H1 (cell line): ENCODE data around the gene CAMK2A. TPM values are rescaled to one million over a fixed set of nuclear protein-coding genes. Genes with fewer than 3 reads are reported as not detected.

Source experiments
- CTCF ChIA-PET: fragments of 300-600 bp; sonication (Branson Sonifier 250); formaldehyde crosslinking; loops from one replicate; lab custom pipeline; 2021; ENCODE audit not compliant: partially characterized antibody; lab: Charles Lee
- POLR2A ChIA-PET: fragments of 300-600 bp; sonication (Branson Sonifier 250); formaldehyde crosslinking; loops from one replicate; lab custom pipeline; 2021; ENCODE audit warnings: inconsistent platforms; ENCODE audit not compliant: partially characterized antibody; lab: Charles Lee
- DNase-seq, 2 experiments: peaks; one replicate each; pipeline versions ENCODE4 v3.0.0 to v3.0.0-alpha.2; 2010 to 2022; ENCODE audit warnings: low spot score in 2 of 2, low read depth in 1 of 2, mixed read lengths in 1 of 2
- FAIRE-seq: peaks from 2 replicates; lab custom pipeline; 2011; peaks lifted over from hg19 to GRCh38; lab: Jason Lieb, UNC
- H2AFZ ChIP-seq: 2 replicates; pipeline ENCODE4 v1.8.1; 2012; ENCODE audit warnings: low read length, inconsistent platforms
- H2AK5ac ChIP-seq: 2 replicates; pipeline ENCODE4 v1.6.1; 2013; ENCODE audit warnings: low read depth, low read length
- H2BK120ac ChIP-seq: replicated peaks from 2 replicates; pipeline ENCODE3; 2013; ENCODE audit warnings: low read depth, low read length, inconsistent platforms
- H2BK12ac ChIP-seq: 2 replicates; pipeline ENCODE4 v1.6.1; 2013; ENCODE audit warnings: low read depth, low read length
- H2BK15ac ChIP-seq: 2 replicates; pipeline ENCODE4 v1.6.1; 2013; ENCODE audit warnings: low read length
- H2BK20ac ChIP-seq: 2 replicates; pipeline ENCODE4 v1.6.1; 2013; ENCODE audit warnings: low read length
- H2BK5ac ChIP-seq: 2 replicates; pipeline ENCODE4 v1.6.1; 2013; ENCODE audit warnings: low read depth, low read length
- H3K14ac ChIP-seq: 2 replicates; pipeline ENCODE4 v1.6.1; 2013; ENCODE audit warnings: inconsistent platforms; ENCODE audit not compliant: insufficient read length
- H3K18ac ChIP-seq: 2 replicates; pipeline ENCODE4 v1.6.1; 2013; ENCODE audit warnings: low read length; ENCODE audit errors: extremely low read depth
- H3K23ac ChIP-seq: 2 replicates; pipeline ENCODE4 v1.6.1; 2013; ENCODE audit warnings: inconsistent platforms; ENCODE audit not compliant: insufficient read length
- H3K23me2 ChIP-seq: 2 replicates; pipeline ENCODE4 v1.6.1; 2013; ENCODE audit warnings: low read depth, low read length
- H3K27ac ChIP-seq: 2 replicates; pipeline ENCODE4 v1.6.1; 2011; ENCODE audit warnings: low read depth, low read length, inconsistent platforms
- H3K27me3 ChIP-seq, 4 experiments: replicated peaks in 1 of 4; 1 replicate in 1 of 4; 2 replicates in 3 of 4; pipeline versions ENCODE4 v1.6.1 to v1.8.1; 2011 to 2013; ENCODE audit warnings: low read length in 3 of 4, mild to moderate bottlenecking in 3 of 4, inconsistent platforms in 2 of 4, mixed read lengths in 2 of 4, moderate library complexity in 1 of 4; ENCODE audit not compliant: control insufficient read depth in 3 of 4, insufficient read depth in 3 of 4; ENCODE audit errors: extremely low read depth in 1 of 4
- H3K36me3 ChIP-seq, 4 experiments: 2 replicates each; pipeline versions ENCODE4 v1.6.1 to v1.8.1; 2011 to 2013; ENCODE audit warnings: mild to moderate bottlenecking in 4 of 4, low read length in 3 of 4, moderate library complexity in 2 of 4, control low read depth in 1 of 4, inconsistent platforms in 1 of 4; ENCODE audit not compliant: insufficient read depth in 4 of 4, control insufficient read depth in 2 of 4
- H3K4ac ChIP-seq: replicated peaks from 2 replicates; pipeline ENCODE3; 2013; ENCODE audit warnings: low read length, low read depth, mixed read lengths, inconsistent platforms; ENCODE audit not compliant: insufficient read length
- H3K4me1 ChIP-seq, 4 experiments: replicated peaks in 1 of 4; 1 replicate in 1 of 4; 2 replicates in 3 of 4; pipeline versions ENCODE4 v1.6.1 to v1.8.1; 2011 to 2013; ENCODE audit warnings: low read length in 3 of 4, inconsistent platforms in 2 of 4, mixed read lengths in 1 of 4; ENCODE audit not compliant: insufficient read depth in 4 of 4, control insufficient read depth in 3 of 4
- H3K4me2 ChIP-seq, 2 experiments: 2 replicates each; pipeline versions ENCODE4 v1.6.1 to v1.8.1; 2011 to 2013; ENCODE audit warnings: low read depth in 2 of 2, low read length in 2 of 2, control low read depth in 1 of 2, inconsistent platforms in 1 of 2, mild to moderate bottlenecking in 1 of 2; ENCODE audit not compliant: insufficient read depth in 1 of 2
- H3K4me3 ChIP-seq, 4 experiments: fragments of 200-600, 300-600 bp in 1 of 4; sonication (generic), shearing (Covaris generic), sonication (Bioruptor Twin) in 1 of 4; 2 replicates each; pipeline versions ENCODE4 v1.5.1 to v1.8.1; 2011 to 2016; ENCODE audit warnings: low read length in 4 of 4, low read depth in 3 of 4, control low read depth in 2 of 4, inconsistent platforms in 2 of 4, mild to moderate bottlenecking in 2 of 4, mixed read lengths in 1 of 4, moderate library complexity in 1 of 4; ENCODE audit not compliant: insufficient read depth in 2 of 4; ENCODE audit errors: extremely low read depth in 1 of 4
- H3K56ac ChIP-seq: replicated peaks from 2 replicates; pipeline ENCODE3; 2013; ENCODE audit warnings: low read depth, mild to moderate bottlenecking, mixed read lengths, low read length, inconsistent platforms; ENCODE audit not compliant: insufficient read length
- H3K79me1 ChIP-seq: 2 replicates; pipeline ENCODE4 v1.6.1; 2013; ENCODE audit warnings: low read depth, low read length, control low read depth
- H3K79me2 ChIP-seq, 2 experiments: 2 replicates each; pipeline versions ENCODE4 v1.6.1 to v1.8.1; 2012 to 2013; ENCODE audit warnings: low read length in 2 of 2, mild to moderate bottlenecking in 2 of 2, inconsistent platforms in 1 of 2; ENCODE audit not compliant: insufficient read depth in 2 of 2, control insufficient read depth in 1 of 2
- H3K9ac ChIP-seq, 4 experiments: replicated peaks in 1 of 4; 1 replicate in 1 of 4; 2 replicates in 3 of 4; pipeline versions ENCODE4 v1.6.1 to v1.8.1; 2011 to 2013; ENCODE audit warnings: low read depth in 3 of 4, low read length in 3 of 4, control low read depth in 2 of 4, mild to moderate bottlenecking in 2 of 4, moderate library complexity in 2 of 4, inconsistent platforms in 1 of 4; ENCODE audit errors: extremely low read depth in 1 of 4
- H3K9me3 ChIP-seq, 2 experiments: 2 replicates each; pipeline versions ENCODE4 v1.6.1 to v1.8.1; 2012 to 2013; ENCODE audit warnings: mild to moderate bottlenecking in 2 of 2, moderate library complexity in 2 of 2, control low read depth in 1 of 2, inconsistent platforms in 1 of 2, low read depth in 1 of 2, low read length in 1 of 2, mixed read lengths in 1 of 2; ENCODE audit not compliant: insufficient read depth in 2 of 2
- H4K20me1 ChIP-seq, 2 experiments: replicated peaks in 1 of 2; 2 replicates each; pipeline versions ENCODE3 to v1.8.1; 2011 to 2013; ENCODE audit warnings: inconsistent platforms in 2 of 2, low read length in 2 of 2, mild to moderate bottlenecking in 1 of 2; ENCODE audit not compliant: insufficient read depth in 2 of 2, control insufficient read depth in 1 of 2
- H4K5ac ChIP-seq: 2 replicates; pipeline ENCODE4 v1.6.1; 2013; ENCODE audit warnings: low read length, low read depth, mixed read lengths, inconsistent platforms; ENCODE audit not compliant: insufficient read length
- H4K8ac ChIP-seq: 2 replicates; pipeline ENCODE4 v1.8.0; 2013; ENCODE audit warnings: mild to moderate bottlenecking, moderate library complexity, low read length, inconsistent platforms; ENCODE audit not compliant: insufficient read depth; ENCODE audit errors: extremely low read depth
- H4K91ac ChIP-seq: replicated peaks from 2 replicates; pipeline ENCODE3; 2013; ENCODE audit warnings: low read length, mixed read lengths, inconsistent platforms; ENCODE audit not compliant: insufficient read length
- CBX8 ChIP-seq: fragments of 300-800, 300-1000 bp; sonication (generic); IDR thresholded peaks from 2 replicates; pipeline ENCODE4 v1.7.1; 2016; ENCODE audit warnings: low read depth, low read length, borderline replicate concordance
- CHD1 ChIP-seq: IDR thresholded peaks from 2 replicates; pipeline ENCODE4 v1.6.1; 2012; ENCODE audit warnings: low read depth, low read length, improper control_type of control experiment
- E2F6 ChIP-seq: IDR thresholded peaks from 2 replicates; pipeline ENCODE4 v1.6.1; 2012; ENCODE audit warnings: inconsistent platforms
- WGBS, 2 experiments: shearing (Covaris generic) in 1 of 2; methylation state at CpG; one replicate each; pipeline versions ENCODE4 v1.1.6 to v1.1.7; 2013 to 2015; ENCODE audit warnings: low lambda C conversion rate in 2 of 2, mixed read lengths in 2 of 2, inconsistent platforms in 1 of 2, low coverage in 1 of 2, missing lambda C conversion rate in 1 of 2; ENCODE audit not compliant: insufficient replicate concordance in 2 of 2, insufficient coverage in 1 of 2, insufficient read length in 1 of 2; ENCODE audit errors: extremely low coverage in 1 of 2, missing lambda C conversion rate in 1 of 2; 5-methylcytosine and 5-hydroxymethylcytosine counted together
- polyA plus RNA-seq, 7 experiments: library from polyadenylated mRNA; depleted of rRNA in 3 of 7; stranded (reverse) in 5 of 7; unstranded in 2 of 7; fragments of >200 nt in 5 of 7; fragments of 200-250 nt in 2 of 7; gene quantifications; 1 replicate in 5 of 7; 2 replicates in 1 of 7; 4 replicates in 1 of 7; pipeline versions ENCODE4 v1.2.1 to v1.2.3, GENCODE V29; 2011 to 2013; ENCODE audit warnings: missing spikeins in 2 of 7, mixed read lengths in 2 of 7
- total RNA-seq: library from RNA; stranded (reverse); fragmentation: NEBNext Ultra II Directional; extraction: Animal tissue kit (Norgen Biotek cat#: 25700); gene quantifications from 2 replicates; pipeline ENCODE4 v1.2.1, GENCODE V29; 2021

CAMK2A gene
- total and polyA plus RNA-seq, 2 of the 8 experiments (the other 6 are each of a cell fraction or from before 2014, with no cell fraction given): 0.20 to 0.28 TPM

- H4K8ac ChIP-seq: no peak overlapping the region
- no peak for TF ChIP-seq CHD1
- no peak for TF ChIP-seq CBX8
- TF ChIP-seq E2F6: no peak
Measured at GRCh38 chr5:150288791-150289190, 782 bp downstream of the CAMK2A start.

More at GRCh38 chr5:150288791-150289190, 782 bp downstream of the CAMK2A start:
- Histone ChIP-seq H3K79me1 (no peaks in the 10 kb centered on the region), H4K5ac (no peak overlapping the region), H3K9me3 (no peaks in the 10 kb centered on the region), H3K14ac (no peak overlapping the region), H3K23me2 (no peaks in the 10 kb centered on the region; the same call in 1 of the 2 replicates), H3K4me3 (no peak overlapping the region), H3K23ac (no peak overlapping the region), H2BK120ac (no peak overlapping the region), H2BK20ac (no peak overlapping the region), H3K36me3 (no peaks in the 10 kb centered on the region), H3K27ac (no peak overlapping the region), H3K18ac (no peak overlapping the region), H2AK5ac (no peak overlapping the region), H2AFZ (no peak overlapping the region), H3K27me3 (no peaks in the 10 kb centered on the region; a peak in 1 of 7 replicates), H3K9ac (no peak overlapping the region), H4K91ac (no peak overlapping the region), H3K4me2 (no peak overlapping the region), H3K79me2 (no peaks in the 10 kb centered on the region), H3K4ac (no peak overlapping the region), H2BK5ac (no peak overlapping the region), H2BK12ac (no peak overlapping the region), H3K4me1 (peaks cover 0 to 6% (median 2%) of the 10 kb centered on the region in 4 experiments; a peak in 4 of 7 replicates), H3K56ac (no peak overlapping the region), H4K20me1 (peaks cover 0 to 9% of the 10 kb centered on the region in 2 experiments), H2BK15ac (no peak overlapping the region)
- POLR2A ChIA-PET: interaction anchor here (0.9 kb wide), 1 partner anchor 14 kb away, joined by 4 read pairs; the partner anchor contains the start of gene ARSI
- WGBS, 2 experiments: 56% methylated on average over 6 of the region's 6 CpGs; no CpG with 5 or more reads in 1 of the 2 experiments
- FAIRE-seq: no peak
- CTCF ChIA-PET: interaction anchor here (0.6 to 1.6 kb wide), 8 partner anchors 27 to 632 kb away, joined by 3 to 5 read pairs (median 3); no protein-coding TSS in a partner anchor
- DNase-seq: no peak
